Ectodermal cell (in vitro differentiated cells): ENCODE results near the gene WAPL.

Experiments used
- H3K27ac ChIP-seq: 2 replicates; pipeline ENCODE4 v1.7.0; 2013; ENCODE audit warnings: mild to moderate bottlenecking, low read depth, low read length; ENCODE audit not compliant: insufficient read depth, poor library complexity, severe bottlenecking
- H3K27me3 ChIP-seq: 2 replicates; pipeline ENCODE4 v1.7.0; 2013; ENCODE audit warnings: mild to moderate bottlenecking, low read length; ENCODE audit not compliant: insufficient read depth, control insufficient read depth, poor library complexity, severe bottlenecking
- H3K36me3 ChIP-seq: one replicate; pipeline ENCODE4 v1.7.0; 2013; ENCODE audit warnings: low read length; ENCODE audit not compliant: control insufficient read depth, insufficient read depth
- H3K4me1 ChIP-seq: one replicate; pipeline ENCODE4 v1.7.0; 2013; ENCODE audit warnings: low read length; ENCODE audit not compliant: control insufficient read depth, insufficient read depth
- H3K4me3 ChIP-seq: 2 replicates; pipeline ENCODE4 v1.7.0; 2013; ENCODE audit warnings: low read depth, low read length, control low read depth; ENCODE audit not compliant: insufficient read depth
- H3K9me3 ChIP-seq: 2 replicates; pipeline ENCODE4 v1.7.0; 2013; ENCODE audit warnings: mild to moderate bottlenecking, low read length, moderate library complexity; ENCODE audit not compliant: control insufficient read depth
- WGBS, 2 experiments: methylation state at CpG; one replicate each; pipeline ENCODE4 v1.1.7; 2013; ENCODE audit warnings: missing lambda C conversion rate in 2 of 2; 5-methylcytosine and 5-hydroxymethylcytosine counted together

Gene WAPL

DNA sequence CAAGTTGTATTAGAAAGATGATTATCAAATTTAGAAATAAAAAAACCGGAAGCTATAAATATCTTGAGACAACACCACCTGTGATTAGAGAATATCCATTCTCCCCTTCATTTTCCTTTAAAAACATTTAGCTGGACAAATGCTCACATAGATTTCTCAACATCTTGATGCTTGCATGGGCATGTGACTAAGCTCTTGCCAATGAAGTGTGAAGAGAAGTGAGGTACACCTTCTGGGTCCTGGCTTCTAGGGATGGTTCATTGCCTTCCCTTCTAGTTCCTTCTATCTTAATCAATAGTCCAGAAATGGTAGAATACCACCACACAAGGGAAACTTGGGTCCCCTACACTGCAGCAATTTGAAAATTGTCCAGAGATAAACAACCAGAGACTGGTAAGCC lies 41.0 kb downstream of the WAPL start:
- WGBS, 2 experiments: 100% methylated on average over 1 of the region's 1 CpG; no CpG with 5 or more reads in 1 of the 2 experiments
- H3K36me3 ChIP-seq: peaks cover 4% of the 10 kb centered on the region
- no peaks in the 10 kb centered on the region for H3K4me1 ChIP-seq

DNA sequence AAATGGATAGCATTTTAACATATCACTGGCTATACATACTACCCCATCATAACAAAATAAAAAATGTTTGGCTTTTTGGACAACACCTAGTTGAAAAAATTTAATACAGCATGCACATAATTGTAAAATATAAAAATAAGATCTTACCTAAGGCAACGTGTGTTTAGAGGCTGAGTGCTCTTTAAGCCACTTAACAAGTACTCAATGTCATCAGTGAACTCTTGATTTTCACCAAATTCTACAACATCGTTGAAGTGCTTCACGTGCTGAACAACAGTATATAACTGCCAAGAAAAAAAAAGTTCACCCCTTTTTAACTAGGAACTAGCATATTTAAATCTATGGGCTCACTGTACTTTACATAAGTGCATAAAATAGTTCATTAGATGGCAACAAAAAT lies 49.5 kb downstream of the WAPL start:
- Histone ChIP-seq H3K4me3 (no peak overlapping the region), H3K9me3 (no peaks in the 10 kb centered on the region), H3K36me3 (peaks cover 15% of the 10 kb centered on the region), H3K27ac (no peak overlapping the region), H3K27me3 (no peaks in the 10 kb centered on the region), H3K4me1 (no peaks in the 10 kb centered on the region)
- 97 to 99% methylated on average over 3 of the region's 3 CpGs for WGBS, 2 experiments

More for the DNA sequence above, 41.0 kb downstream of the WAPL start:
- Histone ChIP-seq H3K27ac (no peak overlapping the region), H3K9me3 (no peaks in the 10 kb centered on the region), H3K4me3 (no peak overlapping the region), H3K27me3 (no peaks in the 10 kb centered on the region)

DNA sequence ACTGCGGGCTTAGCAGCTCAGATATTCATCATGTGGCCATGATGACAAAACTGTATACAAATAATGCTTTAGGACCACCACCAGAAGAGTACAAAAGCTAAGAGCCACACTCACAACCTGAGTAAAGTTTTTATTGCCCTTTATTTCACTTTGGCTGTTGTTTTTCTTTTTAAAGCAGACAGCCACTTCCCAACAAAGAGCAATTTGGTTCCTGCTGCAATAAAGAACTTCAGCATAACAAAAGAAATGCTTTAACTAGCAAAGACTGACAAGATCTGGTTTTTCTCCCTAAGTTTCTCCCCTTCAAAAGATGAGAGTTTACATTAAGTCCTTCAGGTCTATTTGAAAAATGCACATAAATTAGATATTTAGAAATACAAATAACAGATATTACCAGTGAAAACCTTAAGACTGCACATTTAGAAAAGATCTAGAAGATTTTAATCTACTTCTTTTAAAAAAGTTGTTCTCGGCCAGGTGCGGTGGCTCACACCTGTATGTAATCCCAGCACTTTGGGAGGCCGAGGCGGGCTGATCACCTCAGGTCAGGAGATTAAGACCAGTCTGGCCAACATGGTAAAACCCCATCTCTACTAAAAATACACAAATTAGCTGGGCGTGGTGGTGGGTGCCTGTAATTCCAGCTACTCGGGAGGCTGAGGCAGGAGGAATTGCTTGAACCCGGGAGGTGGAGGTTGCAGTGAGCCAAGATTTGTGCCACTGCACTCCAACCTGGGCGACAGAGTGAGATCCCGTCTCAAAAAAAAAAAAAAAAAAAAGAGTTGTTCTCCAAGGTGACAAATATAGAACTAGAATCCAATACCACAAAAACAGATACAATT lies 59.4 kb downstream of the WAPL start:
- H3K27ac ChIP-seq: peak overlapping the region; percentile 44
- H3K36me3 ChIP-seq: peaks cover 39% of the 10 kb centered on the region

DNA sequence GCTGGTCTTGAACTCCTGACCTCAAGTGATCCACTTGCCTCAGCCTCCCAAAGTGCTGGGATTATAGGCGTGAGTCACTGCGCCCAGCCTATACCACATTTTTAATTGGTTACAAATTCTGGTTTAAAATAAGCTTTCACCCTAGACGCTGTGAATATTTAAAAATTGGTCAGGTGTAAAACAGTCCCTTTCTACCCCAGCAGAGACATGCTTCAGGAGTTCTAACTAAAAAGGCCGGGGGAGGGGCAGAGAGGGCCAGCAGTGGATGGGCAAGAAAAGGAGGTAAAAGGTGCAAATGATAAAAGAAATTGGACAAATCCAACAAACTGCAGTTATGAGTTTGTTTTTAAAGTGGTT lies 70.0 kb downstream of the WAPL start:
- Histone ChIP-seq H3K4me1 (no peaks in the 10 kb centered on the region), H3K9me3 (no peaks in the 10 kb centered on the region), H3K27ac (no peak overlapping the region), H3K36me3 (peaks cover 43% of the 10 kb centered on the region), H3K27me3 (no peaks in the 10 kb centered on the region), H3K4me3 (no peak overlapping the region)
- WGBS, 2 experiments: 92 to 99% methylated on average over 4 of the region's 4 CpGs

More for the DNA sequence above, 59.4 kb downstream of the WAPL start:
- H3K4me1 ChIP-seq: no peaks in the 10 kb centered on the region
- H3K4me3 ChIP-seq: no peak overlapping the region
- WGBS, 2 experiments: 90 to 95% methylated on average over 10 of the region's 10 CpGs
- no peaks in the 10 kb centered on the region for H3K9me3 ChIP-seq
- H3K27me3 ChIP-seq: no peaks in the 10 kb centered on the region

DNA sequence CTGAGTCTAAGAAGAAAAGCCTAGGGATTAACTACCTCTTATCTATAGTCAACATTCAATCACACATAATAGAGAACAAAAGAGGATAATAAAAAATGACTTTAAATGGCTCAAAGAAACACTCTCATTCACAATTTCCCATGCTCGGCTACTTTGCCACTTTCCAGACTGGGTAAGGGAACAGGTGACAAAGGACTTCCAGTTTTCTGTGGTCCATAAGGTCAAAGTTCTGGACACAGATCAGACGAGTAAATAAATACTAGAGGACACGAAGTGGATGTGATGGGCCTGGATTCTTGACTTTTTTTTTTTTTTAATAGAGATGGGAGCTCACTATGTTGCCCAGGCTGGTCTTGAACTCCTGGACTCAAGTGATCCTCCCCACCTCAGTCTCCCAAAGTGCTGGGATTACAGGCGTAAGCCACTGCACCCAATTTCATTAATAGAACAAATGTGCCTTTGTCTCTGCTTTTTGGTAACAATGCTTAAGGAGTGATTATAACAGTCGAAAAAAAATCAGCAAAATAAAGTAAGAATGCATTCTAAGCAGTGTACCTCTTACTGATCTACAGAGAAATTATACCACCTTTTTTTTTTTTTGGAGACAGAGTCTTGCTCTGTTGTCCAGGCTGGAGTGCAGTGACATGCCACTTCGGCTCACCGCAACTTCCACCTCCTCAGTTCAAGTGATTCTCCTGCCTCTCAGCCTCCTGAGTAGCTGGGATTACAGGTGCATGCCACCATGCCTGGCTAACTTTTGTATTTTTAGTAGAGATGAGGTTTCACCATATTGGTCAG lies 70.6 kb downstream of the WAPL start:
- no peaks in the 10 kb centered on the region for H3K9me3 ChIP-seq
- WGBS, 2 experiments: 92 to 94% methylated on average over 7 of the region's 7 CpGs
- no peaks in the 10 kb centered on the region for H3K27me3 ChIP-seq
- H3K27ac ChIP-seq: no peak overlapping the region
- peaks cover 39% of the 10 kb centered on the region for H3K36me3 ChIP-seq
- H3K4me3 ChIP-seq: no peak overlapping the region
- H3K4me1 ChIP-seq: no peaks in the 10 kb centered on the region

DNA sequence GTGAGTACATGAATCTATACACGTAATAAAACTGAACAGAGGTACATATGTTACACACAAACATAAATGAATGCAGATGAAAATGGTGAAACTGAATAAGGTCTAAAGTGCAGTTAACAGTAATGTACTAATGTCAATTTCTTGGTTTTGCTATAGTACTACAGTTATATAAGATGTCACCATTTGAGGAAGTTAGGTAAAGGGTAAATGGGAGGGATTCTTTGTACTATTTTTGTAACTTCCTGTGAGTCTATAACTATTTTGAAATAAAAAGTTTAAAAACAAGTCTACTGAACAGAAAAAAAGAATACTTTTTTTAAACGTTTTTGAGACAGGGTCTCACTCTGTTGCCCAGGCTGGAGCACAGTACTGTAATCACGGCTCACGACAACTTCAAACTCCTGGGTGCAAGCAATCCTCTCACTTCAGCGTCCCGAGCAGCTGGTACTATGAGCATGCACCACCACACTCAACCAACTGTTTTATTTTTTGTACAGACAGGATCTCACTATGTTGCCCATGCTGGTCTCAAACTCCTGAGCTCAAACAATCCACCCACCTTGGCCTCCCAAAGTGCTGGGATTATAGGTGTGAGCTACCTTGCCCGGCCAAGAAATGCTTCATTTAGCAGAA lies 71.5 kb downstream of the WAPL start:
- Histone ChIP-seq H3K27ac (no peak overlapping the region), H3K27me3 (no peaks in the 10 kb centered on the region), H3K4me1 (no peaks in the 10 kb centered on the region), H3K4me3 (no peak overlapping the region), H3K9me3 (no peaks in the 10 kb centered on the region), H3K36me3 (peaks cover 42% of the 10 kb centered on the region)
- WGBS, 2 experiments: 85 to 91% methylated on average over 7 of the region's 7 CpGs

DNA sequence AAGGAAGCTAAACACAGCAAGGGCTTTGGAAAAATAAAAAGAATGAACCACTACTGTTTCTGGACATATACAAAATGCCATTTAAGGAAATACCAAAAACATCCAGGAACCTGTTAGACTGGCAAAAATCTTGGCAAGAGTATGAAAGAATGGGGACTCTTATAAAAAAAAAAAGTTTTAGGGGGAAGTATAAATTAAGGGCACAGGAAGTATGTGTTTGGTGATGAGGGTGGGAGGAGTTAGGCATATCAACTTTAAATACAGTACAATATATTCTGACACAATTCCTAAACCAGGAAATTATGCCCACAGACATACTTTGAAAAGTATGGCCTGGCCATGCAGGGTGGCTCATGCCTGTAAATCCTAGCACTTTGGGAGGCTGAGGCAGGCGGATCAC lies 74.2 kb downstream of the WAPL start:
- peaks cover 45% of the 10 kb centered on the region for H3K36me3 ChIP-seq
- WGBS, 2 experiments: 92 to 95% methylated on average over 1 of the region's 1 CpG
- H3K9me3 ChIP-seq: no peaks in the 10 kb centered on the region
- no peak overlapping the region for H3K4me3 ChIP-seq
- H3K27ac ChIP-seq: no peak overlapping the region
- no peaks in the 10 kb centered on the region for H3K4me1 ChIP-seq
- no peaks in the 10 kb centered on the region for H3K27me3 ChIP-seq

DNA sequence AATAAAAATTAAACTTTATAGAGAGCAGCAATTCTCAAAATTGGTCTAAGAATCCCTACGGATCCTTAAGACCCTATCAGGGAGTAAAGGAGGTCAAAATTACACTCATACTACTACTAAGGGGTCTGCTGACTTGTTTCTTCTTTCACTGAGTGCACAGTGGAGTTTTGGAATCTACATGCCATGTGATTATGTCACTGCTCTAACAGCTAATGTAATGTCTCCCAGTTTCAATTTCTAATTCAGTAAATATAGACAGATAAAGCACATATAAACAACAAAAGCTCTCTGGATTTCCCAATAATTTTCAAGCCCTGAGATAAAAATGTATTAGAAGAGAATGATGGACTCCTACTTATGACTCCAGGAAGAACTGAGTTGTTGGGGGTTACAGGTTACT lies 74.6 kb downstream of the WAPL start:
- no peaks in the 10 kb centered on the region for H3K9me3 ChIP-seq
- H3K27ac ChIP-seq: no peak overlapping the region
- no peaks in the 10 kb centered on the region for H3K4me1 ChIP-seq
- H3K36me3 ChIP-seq: peaks cover 41% of the 10 kb centered on the region
- WGBS, 2 experiments: 91 to 100% methylated on average over 1 of the region's 1 CpG
- no peaks in the 10 kb centered on the region for H3K27me3 ChIP-seq
- no peak overlapping the region for H3K4me3 ChIP-seq

DNA sequence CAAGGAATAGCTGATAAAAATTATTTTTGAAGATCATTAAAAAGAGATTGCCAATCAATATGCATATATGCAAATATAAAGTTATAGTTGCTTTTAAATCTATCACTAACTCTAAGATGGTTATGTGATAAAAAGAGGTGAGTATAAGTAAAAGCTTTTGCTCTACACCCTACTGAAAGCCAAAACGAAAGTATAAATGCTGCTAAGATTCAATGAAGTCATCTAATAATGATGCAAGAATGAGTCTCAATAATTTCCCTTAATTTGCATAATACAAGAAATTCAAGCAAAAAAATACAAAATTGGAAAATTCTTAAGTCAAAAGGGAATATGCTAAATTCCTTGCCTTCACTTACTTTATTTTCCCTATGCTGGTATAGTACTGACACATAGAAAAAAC lies 75.2 kb downstream of the WAPL start:
- H3K4me1 ChIP-seq: no peaks in the 10 kb centered on the region
- H3K27ac ChIP-seq: no peak overlapping the region
- peaks cover 37% of the 10 kb centered on the region for H3K36me3 ChIP-seq
- no peaks in the 10 kb centered on the region for H3K9me3 ChIP-seq
- WGBS, 2 experiments: 100% methylated on average over 1 of the region's 1 CpG; no CpG with 5 or more reads in 1 of the 2 experiments
- no peaks in the 10 kb centered on the region for H3K27me3 ChIP-seq
- no peak overlapping the region for H3K4me3 ChIP-seq

DNA sequence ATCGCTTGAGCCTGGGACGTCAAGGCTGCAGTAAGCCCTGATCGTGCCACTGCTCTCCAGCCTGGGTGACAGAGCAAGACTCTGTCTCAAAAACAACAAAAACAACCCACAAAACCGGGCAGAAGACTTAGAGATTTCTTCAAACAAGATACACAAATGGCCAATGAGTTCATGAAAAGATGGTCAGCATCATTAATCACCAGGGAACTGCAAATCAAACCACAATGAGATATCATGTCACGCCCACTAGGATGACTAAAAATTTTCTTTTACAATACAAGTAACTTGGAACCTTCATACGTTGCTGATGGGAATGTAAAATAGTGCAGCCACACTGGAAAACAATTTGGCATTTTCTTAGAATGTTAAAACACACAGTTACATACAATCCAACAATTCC lies 77.7 kb downstream of the WAPL start:
- 83 to 85% methylated on average over 6 of the region's 6 CpGs for whole genome bisulfite sequencing, 2 experiments
- H3K9me3 ChIP-seq: no peaks in the 10 kb centered on the region
- H3K4me1 ChIP-seq: no peaks in the 10 kb centered on the region
- no peaks in the 10 kb centered on the region for H3K27me3 ChIP-seq
- H3K36me3 ChIP-seq: peaks cover 36% of the 10 kb centered on the region
- H3K4me3 ChIP-seq: no peak overlapping the region
- H3K27ac ChIP-seq: no peak overlapping the region
